ENCODE results near the gene BTBD9.

BTBD9 gene

DNA sequence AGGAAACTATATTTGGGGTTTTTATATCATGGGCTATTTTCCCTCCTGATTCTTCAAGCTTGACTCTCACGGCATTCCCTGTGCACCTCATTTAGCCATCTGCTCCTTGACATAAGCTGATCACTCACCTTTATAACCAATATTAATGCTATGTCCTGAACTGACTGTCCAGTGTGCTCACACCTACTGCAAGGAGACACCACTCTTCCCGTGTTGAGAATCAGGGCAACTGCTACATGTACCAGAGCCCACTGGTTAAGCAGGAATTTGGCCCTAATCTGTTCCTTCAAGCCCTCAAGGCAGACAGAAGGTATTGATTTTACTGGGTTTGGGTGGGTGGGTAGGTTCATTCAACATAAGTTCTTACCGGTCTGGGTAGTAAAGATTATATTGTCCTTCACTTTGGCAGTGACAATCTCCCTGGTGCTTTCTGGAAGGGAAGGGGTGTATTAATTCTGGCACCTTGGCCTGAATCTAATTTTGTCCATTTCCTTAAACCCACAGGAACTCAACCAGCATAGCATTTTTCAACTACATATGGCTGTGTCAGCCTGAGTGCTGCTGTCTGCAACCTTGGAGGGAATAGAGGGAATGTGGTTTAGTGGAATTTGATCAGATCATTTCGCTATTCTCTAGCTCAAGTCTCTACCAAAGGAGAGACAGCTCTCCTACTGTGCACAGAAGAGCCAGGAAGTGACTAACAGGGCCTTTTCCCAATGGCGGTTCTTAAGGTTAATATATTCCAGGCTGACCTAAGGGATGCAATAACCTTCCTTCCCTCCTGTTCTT lies 293.2 kb downstream of the BTBD9 start:
- no peak for DNase-seq (ENCODE audit: low read depth in 2 of 2)

DNA sequence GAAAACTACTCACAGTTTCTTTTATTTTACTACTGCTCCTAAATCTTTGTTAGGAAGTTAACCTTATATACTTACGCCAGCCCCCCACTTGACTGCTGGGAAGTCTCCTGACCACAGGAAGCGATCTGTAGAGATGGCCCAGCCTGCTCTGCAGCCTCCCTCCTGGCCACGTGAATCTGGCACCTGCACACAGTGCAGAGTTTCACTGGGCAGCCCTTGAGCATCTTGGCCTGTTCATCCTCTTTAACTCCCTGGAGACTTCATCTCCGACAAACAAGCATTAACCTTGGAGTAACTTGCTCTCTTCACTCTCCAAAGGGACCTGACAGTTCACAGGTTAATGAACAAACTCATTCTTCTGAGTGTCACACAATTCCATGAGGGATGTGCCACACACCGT lies 294.1 kb downstream of the BTBD9 start:
- DNase-seq (ENCODE audit: low read depth in 2 of 2): no peak

DNA sequence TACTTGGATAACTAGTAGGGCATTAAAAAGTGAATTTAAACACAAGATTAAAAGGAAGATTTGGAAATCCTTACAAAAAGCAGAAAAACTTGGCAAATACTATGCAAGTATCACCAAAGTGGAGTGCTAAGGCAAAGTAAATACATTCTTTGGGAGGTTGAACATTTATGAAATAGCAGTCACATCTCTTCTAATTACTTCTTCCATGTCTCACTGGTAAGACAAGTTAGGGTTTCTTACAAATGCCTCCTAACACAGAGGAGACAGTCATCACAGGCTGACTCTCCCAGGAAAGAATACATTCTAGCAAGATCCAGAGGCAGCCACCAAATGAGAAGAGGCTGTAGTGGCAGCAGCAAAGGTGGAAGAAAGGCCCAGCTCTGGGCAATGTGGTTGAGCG lies 298.2 kb downstream of the BTBD9 start:
- no peak for DNase-seq (ENCODE audit: low read depth in 2 of 2)

DNA sequence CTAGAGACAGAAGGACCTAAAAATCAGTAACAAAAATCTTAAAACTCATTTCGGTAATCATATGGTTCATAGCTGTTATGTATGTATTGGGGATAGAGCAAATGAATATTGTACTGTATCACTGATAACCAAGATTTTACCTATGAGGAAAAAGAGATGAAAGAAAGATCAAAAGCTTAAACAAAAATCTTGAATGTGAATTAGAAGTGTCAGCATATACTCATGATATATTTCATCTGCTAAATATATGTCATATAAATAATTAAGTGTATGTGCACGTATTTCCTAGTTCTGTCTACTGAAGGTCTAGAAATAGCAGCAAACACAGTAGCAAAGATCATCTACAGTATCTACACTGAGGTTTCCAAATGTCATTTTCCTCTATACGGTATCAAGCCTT lies 299.8 kb downstream of the BTBD9 start:
- DNase-seq (ENCODE audit: low read depth in 2 of 2): no peak

DNA sequence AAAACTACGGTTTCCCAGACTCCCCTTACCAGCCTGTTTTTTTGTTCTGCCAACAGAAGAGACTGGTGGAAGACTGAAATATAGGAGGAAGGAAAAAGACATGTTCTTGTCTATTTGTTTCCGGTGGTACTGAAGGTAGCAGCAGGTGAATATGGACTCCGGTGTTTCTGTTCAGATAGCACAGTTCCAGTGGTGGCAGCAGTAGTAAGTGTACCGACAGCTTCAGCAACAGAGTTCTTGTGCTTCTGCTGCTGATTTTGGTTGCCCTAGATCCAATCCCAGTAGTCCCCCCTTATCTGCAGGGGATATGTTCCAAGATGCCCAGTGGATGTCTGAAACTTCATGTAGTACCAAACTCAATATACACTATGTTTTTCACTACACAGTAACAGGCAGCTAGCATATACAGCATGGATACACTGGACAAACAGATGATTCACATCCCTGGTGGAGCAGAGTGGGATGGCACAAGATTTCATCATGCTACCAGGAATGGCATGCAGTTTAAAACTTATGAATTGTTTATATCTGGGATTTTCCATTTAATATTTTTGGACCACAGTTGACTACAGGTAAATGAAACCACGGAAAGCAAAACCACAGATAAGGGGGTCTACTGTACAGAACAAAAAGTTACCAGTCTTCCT lies 301.8 kb downstream of the BTBD9 start:
- no peak for DNase-seq (ENCODE audit: low read depth in 2 of 2)

DNA sequence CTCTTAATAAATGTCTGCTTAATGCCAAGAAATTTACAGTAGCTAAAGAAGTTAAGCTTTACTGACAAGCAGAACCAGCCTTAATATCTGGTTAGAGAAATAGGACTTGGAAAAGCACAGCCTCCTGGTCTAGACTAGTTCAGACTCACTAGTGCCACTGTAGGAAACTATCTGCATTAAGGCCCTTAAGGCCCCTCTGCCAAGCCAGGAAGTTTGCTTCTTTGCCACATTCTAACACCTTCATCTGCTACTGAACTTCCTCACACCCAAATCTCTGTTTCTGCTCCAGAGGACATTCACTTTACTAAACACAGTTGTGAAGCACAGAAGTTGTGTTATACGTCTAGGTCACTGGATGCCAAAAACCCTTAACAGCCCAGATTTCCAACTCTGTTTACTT lies 302.8 kb downstream of the BTBD9 start:
- DNase-seq (ENCODE audit: low read depth in 2 of 2): no peak

DNA sequence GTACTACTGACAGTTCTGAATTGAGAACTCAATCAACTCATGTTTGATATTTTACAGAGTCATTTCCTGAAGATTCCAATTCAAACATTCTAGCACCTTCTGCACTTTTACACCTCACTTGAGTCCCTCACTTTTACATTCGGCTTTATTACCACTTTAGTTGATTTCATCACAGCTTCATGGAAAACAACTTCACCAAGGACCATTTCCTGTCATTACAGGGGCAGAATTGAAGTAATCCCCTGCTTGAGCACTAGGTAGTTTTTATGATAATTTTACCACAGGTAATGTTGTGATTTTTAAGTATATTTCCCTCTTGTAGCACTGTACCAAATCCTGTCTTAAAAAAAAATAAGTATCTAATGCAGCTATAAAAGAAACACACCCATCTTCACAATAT lies 312.9 kb downstream of the BTBD9 start:
- DNase-seq (ENCODE audit: low read depth in 2 of 2): no peak

DNA sequence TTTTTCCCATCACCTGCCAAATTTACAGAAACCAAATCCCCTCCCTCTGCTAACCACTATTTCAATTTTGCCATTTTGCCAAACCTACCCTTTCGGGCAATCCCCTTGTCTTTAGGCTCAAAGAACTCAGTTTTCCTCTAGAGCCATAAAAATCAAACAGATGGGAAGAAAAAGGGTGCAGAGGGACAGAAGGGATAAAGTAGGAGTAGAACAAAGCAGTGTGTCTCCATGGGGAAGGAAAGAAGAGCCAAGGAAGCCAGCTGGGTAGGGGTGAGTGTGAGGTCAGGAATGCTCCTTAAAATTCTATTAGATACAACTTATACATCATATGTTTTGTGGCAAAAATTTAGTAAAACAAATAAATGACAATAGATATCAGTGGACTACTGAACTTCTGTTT lies 316.5 kb downstream of the BTBD9 start:
- no peak for DNase-seq (ENCODE audit: low read depth in 2 of 2)

DNA sequence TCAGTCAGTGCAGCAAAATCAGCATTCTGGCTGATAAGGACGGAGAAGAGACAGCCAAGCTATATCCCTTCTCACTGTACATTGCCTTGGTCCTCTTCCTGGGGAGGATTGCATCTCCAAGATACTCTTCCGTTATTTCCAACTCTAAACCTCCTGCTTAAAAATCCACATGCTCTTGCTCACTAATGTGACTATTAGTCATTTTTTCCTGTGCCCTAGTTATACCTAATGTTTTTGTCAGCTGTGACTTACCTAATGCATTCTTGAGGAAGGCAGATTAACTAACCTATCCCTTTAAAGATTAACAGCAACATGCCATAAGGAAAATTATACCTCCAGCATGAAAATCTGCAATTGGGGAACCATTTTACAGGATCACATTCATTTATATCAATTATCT lies 317.6 kb downstream of the BTBD9 start:
- no peak for DNase-seq (ENCODE audit: low read depth in 2 of 2)

DNA sequence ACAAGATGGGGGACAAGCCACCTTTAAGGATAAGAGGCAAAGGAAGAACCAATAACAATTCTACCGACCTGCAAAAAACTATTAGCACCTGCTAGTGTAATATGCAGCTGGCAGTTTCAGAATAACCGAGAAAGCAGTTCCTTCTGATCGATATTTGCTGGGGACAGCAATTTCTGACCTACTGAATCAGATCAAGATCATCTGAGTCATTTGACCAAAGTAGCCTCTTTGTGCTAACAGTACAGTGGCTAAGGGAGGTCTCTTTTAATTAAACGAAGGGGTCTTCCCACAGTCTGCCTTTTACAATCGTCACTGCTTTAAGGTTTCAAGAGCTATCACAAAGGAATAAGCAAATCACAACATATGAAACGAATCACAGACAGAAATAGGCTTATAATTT lies 318.9 kb downstream of the BTBD9 start:
- DNase-seq (ENCODE audit: low read depth in 2 of 2): no peak

DNA sequence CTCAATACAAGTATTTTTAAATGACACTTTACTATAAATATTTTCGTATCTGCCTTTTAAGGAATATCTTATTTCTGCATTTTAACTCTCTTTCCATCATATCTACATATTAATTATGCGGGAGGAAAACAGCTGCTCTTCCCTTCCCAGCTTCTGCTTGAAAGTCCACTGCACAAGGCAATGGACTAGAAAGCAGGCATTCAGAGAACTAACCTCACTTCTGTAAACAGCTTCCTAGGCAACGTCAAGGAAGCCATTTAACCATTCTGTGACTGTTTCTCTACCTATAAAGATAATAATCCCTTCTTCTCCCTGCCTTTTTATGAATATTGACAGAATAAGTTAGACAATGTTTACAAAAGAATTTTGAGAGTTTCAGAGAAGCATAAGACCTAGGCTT lies 319.4 kb downstream of the BTBD9 start:
- no peak for DNase-seq (ENCODE audit: low read depth in 2 of 2)

DNA sequence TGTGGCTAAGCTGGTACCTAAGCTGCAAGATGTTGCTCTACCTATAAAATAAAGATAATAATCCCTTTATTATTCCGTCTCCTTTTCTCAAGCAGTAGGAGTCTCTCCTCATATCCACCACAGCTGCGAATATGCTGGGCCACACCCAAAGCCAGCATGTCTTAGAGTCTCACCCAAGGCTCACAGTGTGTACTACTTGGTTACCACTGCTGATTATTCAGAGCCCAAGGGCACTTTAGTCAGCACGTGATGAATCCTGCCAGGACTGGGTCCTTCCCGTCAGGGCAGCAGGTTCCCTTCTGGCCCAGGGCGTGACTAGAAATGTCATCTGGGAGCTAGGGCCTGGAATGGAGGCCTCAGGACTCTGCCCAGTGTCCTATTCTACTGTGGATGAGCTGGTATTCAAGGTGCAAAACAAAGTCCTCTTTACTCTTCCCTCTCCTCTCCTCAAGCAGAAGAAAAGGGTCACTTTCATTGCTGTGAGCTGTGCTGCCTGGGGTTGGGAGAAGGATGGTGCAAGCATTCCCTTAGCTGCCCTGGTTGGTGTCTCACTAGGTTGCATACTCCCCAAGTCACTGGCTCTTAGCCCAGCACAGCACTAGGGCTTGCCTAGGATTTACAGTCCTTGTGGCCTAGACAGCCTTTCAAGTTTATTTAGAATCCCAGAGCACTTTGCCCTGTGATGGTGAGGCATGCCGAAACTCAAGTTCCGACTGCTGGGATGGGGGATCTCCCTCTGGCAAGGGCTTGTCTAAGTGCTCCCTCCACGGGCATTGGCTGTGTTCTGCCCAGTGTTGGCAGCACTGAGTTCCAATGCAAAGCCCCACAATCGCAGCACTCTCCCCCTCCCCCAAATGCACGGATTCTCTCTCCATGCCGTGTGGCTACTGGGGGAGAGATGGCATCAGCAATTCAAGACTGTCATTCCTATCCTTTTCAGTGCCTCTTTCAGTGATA lies 320.2 kb downstream of the BTBD9 start:
- no peak for DNase-seq (ENCODE audit: low read depth in 2 of 2)

DNA sequence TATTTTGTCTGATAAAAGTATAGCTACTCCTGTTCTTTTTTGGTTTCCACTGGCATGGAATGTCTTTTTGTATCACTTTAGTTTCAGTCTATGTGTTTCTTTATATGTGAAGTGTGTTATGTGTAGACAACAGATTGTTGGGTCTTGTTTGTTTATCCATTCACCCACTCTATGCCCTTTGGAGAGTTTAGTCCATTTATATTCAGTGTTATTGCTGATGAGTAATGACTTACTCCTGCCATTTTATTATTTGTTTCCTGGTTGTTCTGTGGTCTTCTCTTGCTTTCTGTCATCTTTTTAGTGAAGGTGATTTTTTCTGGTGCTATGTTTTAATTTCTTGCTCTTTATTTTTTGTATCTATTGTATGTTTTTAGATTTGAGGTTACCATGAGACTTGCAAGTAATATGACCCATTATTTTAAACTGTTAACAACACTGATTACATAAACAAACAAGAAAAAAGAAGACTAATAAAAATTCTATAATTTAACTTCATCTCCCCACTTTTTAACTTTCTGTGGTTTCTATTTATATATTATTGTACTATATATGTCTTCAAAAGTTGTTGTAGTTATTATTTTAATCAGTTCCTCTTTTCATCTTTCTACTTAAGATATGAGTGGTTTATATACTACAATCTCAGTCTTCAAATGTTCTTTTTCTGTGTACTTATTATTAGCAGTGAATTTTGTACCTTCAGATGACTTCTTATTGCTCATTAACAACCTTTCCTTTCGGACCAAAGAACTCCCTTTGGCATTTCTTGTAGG lies 323.4 kb downstream of the BTBD9 start:
- DNase-seq (ENCODE audit: low read depth in 2 of 2): no peak

DNA sequence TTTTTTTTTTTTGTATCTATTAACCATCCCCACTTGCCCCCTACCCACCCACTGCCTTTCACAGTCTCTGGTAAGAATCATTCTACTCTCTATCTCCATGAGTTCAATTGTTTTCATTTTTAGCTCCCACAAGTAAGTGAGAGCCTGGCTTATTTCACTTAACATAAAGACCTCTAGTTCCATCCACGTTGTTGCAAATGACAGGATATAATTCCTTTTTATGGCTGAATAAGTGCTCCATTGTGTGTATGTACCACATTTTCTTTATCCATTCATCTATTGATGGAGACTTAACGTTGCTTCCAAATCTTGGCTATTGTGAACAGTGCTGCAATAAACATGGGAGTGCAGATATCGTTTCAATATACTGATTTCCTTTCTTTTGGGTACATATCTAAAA lies 328.5 kb downstream of the BTBD9 start:
- no peak for DNase-seq (ENCODE audit: low read depth in 2 of 2)

DNA sequence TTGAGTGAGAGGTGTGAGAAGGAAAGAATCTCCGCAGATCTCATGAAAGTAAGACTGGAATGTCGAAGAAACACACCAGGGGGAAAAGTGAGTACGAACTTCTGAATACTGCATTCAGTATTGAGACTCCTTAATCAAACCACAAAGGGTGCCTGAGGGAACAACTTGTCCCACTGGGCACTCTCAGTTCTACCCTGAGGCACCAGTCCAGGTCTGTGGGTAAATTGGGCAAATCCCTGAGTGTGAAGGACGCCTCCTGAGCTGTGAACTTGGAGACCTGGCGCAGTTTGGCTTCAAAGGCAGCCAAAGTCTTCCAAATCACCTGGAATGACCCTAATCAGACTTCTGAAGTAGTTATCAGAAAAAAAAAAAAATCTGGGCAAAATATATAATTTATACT lies 329.7 kb downstream of the BTBD9 start:
- DNase-seq (ENCODE audit: low read depth in 2 of 2): no peak

DNA sequence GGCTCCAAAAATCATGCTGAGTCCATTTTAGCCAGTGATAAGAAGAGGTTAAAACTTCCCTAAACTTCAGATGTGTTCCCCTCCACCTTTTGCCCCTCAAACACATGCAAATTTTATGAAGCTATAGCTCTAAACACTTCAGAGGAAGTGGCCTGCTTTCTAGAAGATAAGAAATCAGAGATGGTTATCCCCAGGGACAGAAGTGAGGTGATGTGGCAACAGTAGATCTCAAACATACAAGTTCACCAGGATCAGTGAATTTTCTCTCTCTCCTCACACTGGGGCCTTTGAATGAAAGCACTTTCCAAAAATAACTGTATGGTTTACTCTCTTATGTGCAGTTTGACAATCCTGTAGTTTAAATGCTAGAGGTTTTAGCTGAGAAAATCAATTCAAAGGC lies 332.0 kb downstream of the BTBD9 start:
- DNase-seq (ENCODE audit: low read depth in 2 of 2): no peak

DNA sequence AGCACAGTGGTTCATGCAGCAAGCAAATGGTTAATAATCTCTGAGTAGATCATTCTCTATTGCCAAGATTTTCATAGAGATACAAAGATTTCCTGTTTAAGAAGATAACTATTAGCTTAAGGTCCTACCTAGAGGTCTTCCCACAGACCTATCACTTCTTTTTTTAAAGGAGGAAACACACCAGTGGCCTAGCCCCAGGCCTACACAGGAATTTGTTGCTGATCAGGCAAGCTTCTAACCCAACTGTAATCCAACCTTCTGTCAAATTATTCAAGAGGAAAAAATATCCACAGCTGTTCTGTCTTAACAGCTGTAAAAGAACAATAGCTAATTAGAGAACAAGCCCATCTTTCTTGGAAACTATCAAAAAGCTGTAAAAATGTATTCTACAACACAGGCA lies 332.8 kb downstream of the BTBD9 start:
- no peak for DNase-seq (ENCODE audit: low read depth in 2 of 2)

DNA sequence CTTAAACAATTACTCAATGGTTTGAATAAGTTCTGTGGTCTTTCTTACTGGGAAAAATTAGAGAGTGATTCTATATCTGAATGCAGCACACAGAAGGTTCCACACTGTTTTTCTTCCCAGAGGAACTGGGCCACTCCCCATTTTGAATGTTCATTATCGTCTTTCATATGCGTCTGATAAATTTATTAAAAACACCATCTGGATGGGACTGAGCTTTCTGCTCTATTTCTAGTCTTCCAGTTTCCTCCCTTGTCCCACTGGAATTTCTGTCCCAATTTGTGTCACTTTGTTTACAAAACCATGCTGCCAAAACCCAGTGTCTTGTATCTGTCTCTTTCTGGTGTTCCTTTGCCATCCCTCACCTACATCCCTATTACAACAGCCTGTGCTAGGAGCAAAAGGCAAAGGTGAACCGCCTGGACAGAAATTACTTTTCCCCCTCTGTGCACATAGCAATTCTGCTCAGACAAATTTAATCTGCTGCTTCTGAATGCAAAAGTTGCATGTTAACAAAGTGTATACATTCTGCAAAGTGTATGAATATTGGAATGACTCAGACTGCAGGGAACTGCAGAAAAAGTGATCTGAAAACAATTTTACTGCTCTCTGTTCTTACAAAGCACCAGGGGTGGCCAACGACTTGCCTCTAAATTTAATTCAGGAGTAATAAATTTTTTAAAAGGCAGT lies 333.6 kb downstream of the BTBD9 start:
- no peak for DNase-seq (ENCODE audit: low read depth in 2 of 2)

DNA sequence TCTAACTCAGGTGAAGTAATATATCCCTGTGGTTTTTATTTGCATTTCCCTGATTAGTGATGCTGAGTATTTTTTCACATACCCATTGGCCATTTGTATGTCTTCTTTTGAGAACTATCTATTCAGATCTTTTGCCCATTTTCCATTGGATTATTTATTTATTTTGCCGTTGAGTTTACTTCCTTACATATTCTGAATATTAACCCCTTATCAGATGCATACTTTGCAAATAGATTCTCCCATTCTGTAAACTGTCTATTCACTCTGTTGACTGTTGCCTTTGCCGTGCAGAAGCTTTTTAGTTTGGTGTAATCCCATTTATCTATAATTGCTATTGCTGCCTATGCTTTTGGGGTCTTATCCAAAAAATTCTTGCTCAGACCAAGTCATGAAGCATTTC lies 336.9 kb downstream of the BTBD9 start:
- no peak for DNase-seq (ENCODE audit: low read depth in 2 of 2)

DNA sequence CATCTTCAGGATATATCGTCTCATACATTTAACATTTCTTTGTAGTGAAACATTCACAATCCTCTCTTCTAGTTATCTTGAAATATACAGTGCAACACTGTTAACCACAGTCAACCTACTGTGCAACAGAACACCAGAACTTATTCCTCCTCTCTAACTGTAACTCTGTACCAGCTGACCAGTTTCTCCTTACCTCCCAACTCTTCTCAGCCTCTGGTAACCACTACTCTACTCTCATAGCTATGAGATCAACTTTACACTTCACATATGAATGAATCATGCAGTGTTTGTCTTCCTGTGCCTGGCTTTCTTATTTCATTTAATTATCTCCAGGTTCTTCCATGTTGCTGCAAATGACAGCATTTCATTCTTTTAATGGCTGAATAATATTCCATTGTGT lies 337.6 kb downstream of the BTBD9 start:
- DNase-seq (ENCODE audit: low read depth in 2 of 2): no peak

DNA sequence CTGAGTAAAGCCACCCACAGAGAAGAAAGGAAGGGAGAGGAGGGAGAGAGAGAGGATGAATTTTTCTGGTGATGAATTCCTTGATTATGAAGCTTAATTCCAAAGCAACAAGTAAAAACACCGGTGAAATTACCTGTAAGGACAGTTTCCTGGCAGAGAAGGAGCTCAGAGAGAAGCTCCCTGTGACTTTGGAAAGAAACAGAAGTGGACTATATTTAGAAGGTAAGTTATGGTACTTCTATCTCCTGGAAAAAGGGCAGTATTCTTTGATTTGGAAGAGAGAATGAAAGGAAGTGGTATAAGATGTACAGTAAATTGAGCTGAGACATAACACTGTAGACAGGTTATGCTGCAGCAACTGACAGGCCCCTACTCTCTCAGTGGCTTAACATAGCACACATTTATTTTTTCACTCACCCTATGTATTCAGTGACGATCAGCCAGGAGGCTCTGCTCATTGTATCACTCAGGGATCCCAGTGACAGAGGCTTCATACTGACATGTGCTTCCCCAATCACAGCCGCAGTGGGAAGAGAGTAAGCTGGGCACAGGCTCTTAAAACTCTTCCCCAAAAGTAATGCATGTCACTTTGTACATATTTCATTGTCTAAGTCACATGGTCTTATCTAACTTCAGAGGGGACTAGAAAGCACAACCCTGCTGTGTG lies 349.5 kb downstream of the BTBD9 start:
- no peak for DNase-seq (ENCODE audit: low read depth in 2 of 2)

All from stimulated activated CD8-positive, alpha-beta memory T cell treated with anti-CD3 and anti-CD28 coated beads, Interleukin-7, amount 100 ng/mL, for 4 hours (primary cell).